ENCODE data around the gene TPRN. TPM values are rescaled to one million over a fixed set of nuclear protein-coding genes. Genes with fewer than 3 reads are reported as not detected.

Gene TPRN
- total and polyA plus RNA-seq, 2 donors (not counting 3 experiments of a cell fraction or from before 2014, with no cell fraction given), result 4.3 to 12.4 TPM

GRCh38 chr9:137190315-137190856, 10.2 kb downstream of the TPRN start:
- Histone ChIP-seq H3K4me3 (replicated peaks in 1 of 3; ENCODE audit: insufficient read depth in 1 of 3, low read depth in 1 of 3, low read length in 3 of 3) (no peak overlapping the region), H4K20me1 (replicated peaks; ENCODE audit: control insufficient read depth, extremely low read depth, insufficient read depth, low read length) (no peaks in the 10 kb centered on the region), H3K27me3 (ENCODE audit: control insufficient read depth in 2 of 2, insufficient read depth in 2 of 2, low read length in 2 of 2) (no peaks in the 10 kb centered on the region), H3K27ac (ENCODE audit: insufficient read depth, low read depth, low read length) (no peak overlapping the region), H2AFZ (ENCODE audit: low read depth, low read length) (no peak overlapping the region), H3K4me2 (ENCODE audit: insufficient read depth, low read length) (no peak overlapping the region), H3K36me3 (ENCODE audit: control insufficient read depth in 2 of 2, extremely low read depth in 1 of 2, insufficient read depth in 2 of 2, low read length in 2 of 2) (peaks cover 0 to 22% of the 10 kb centered on the region in 2 experiments), H3K79me2 (ENCODE audit: control insufficient read depth, insufficient read depth, low read length) (peaks cover 33% of the 10 kb centered on the region), H3K4me1 (ENCODE audit: control insufficient read depth, extremely low read depth, insufficient read depth, low read length) (peaks cover 17% of the 10 kb centered on the region), H3K9me1 (replicated peaks; ENCODE audit: control insufficient read depth, extremely low read depth, insufficient read depth, low read length) (no peaks in the 10 kb centered on the region), H3K9me3 (replicated peaks; ENCODE audit: control insufficient read depth, insufficient read depth, low read length) (no peaks in the 10 kb centered on the region), H3K9ac (replicated peaks; ENCODE audit: extremely low read depth, insufficient read depth, low read length) (no peak overlapping the region)
- no peak for DNase-seq (ENCODE audit: low read depth, low spot score)
- CTCF ChIA-PET, result interaction anchor here (1.8 to 3.1 kb wide), 2 partner anchors 8 to 37 kb away, joined by 7 to 30 read pairs; partner anchors contain the start of gene RNF224
- dilution Hi-C loops (cut with MboI; ENCODE audit: extremely low pct_ligation_motif_present, low sequenced_read_pairs), result no loop called here
- POLR2A ChIA-PET, result interaction anchor here (1.8 kb wide), 1 partner anchor 10 kb away, joined by 6 read pairs; the partner anchor contains the start of gene TPRN
- intact Hi-C loops (cut with micrococcal nuclease), result no loop called here
- no peak for FAIRE-seq
- no TSS peak for BruUV-seq (replicated peaks)
- TF ChIP-seq MAX (IDR thresholded peaks at IDR 0.05; ENCODE audit: insufficient read depth, insufficient read length), result no peak
- no peak for TF ChIP-seq POLR2AphosphoS5 (IDR thresholded peaks at IDR 0.05; ENCODE audit: insufficient read depth, low read depth, low read length)
- TF ChIP-seq FOS (IDR thresholded peaks at IDR 0.05; ENCODE audit: borderline replicate concordance, insufficient read depth, low read length), result no peak
- TF ChIP-seq CTCF (IDR thresholded peaks at IDR 0.05; ENCODE audit: extremely low read depth in 1 of 2, insufficient read depth in 1 of 2, low read depth in 1 of 2, low read length in 2 of 2), result no peak
- no peak for TF ChIP-seq EZH2 (IDR thresholded peaks at IDR 0.05; ENCODE audit: borderline replicate concordance, low read depth, low read length, severe bottlenecking)
- no peak for TF ChIP-seq GATA2 (IDR thresholded peaks at IDR 0.05; ENCODE audit: insufficient read depth, insufficient read length, low read depth, low read length)
- no peak for TF ChIP-seq JUN (IDR thresholded peaks at IDR 0.05; ENCODE audit: borderline replicate concordance, insufficient read depth, insufficient read length, low read depth)
- no peak for TF ChIP-seq POLR2A (IDR thresholded peaks at IDR 0.05; ENCODE audit: low read depth, low read length)
- TF ChIP-seq MYC (IDR thresholded peaks at IDR 0.05; ENCODE audit: low read depth, low read length), result no peak
